ENCODE data around the gene SERPINB1. TPM values are rescaled to one million over a fixed set of nuclear protein-coding genes. Genes with fewer than 3 reads are reported as not detected.

Gene SERPINB1
- total and polyA plus RNA-seq, 9 of the 15 experiments (the other 6 are each of a cell fraction or from before 2014, with no cell fraction given) = 33.9 to 108 (median 63.8) TPM

DNA sequence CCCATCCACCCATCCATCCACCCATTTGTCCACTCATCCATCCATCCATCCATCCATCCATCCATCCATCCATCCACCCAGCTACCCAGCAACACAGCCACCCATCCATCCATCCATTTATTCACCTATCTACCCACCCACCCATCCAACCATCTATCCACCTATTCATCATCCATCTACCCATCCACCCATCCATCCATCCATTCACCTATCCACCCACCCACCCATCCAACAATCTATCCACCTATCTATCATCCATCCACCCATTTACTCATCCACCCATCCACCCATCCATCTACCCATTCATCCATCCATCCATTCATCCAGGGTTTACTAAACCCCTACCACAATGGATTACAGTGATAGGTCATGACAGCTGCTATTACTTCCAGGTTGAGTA is 7.4 kb downstream of the SERPINB1 start (continued):
- TF ChIP-seq, protein P1, sequence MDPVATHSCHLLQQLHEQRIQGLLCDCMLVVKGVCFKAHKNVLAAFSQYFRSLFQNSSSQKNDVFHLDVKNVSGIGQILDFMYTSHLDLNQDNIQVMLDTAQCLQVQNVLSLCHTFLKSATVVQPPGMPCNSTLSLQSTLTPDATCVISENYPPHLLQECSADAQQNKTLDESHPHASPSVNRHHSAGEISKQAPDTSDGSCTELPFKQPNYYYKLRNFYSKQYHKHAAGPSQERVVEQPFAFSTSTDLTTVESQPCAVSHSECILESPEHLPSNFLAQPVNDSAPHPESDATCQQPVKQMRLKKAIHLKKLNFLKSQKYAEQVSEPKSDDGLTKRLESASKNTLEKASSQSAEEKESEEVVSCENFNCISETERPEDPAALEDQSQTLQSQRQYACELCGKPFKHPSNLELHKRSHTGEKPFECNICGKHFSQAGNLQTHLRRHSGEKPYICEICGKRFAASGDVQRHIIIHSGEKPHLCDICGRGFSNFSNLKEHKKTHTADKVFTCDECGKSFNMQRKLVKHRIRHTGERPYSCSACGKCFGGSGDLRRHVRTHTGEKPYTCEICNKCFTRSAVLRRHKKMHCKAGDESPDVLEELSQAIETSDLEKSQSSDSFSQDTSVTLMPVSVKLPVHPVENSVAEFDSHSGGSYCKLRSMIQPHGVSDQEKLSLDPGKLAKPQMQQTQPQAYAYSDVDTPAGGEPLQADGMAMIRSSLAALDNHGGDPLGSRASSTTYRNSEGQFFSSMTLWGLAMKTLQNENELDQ (CRISPR knock-in tag; IDR thresholded peaks at IDR 0.05; ENCODE audit: borderline replicate concordance) = no peak
- TF ChIP-seq RBM14 (IDR thresholded peaks at IDR 0.05; ENCODE audit: borderline replicate concordance, insufficient read depth, low read depth, low read length) (no peak), SNIP1 (IDR thresholded peaks at IDR 0.05; ENCODE audit: low read depth) (no peak), IRF2 (CRISPR knock-in tag; IDR thresholded peaks at IDR 0.05) (no peak), ZFP36 (IDR thresholded peaks at IDR 0.05; ENCODE audit: low read depth, low read length, partially characterized antibody) (no peak), ARHGAP35 (IDR thresholded peaks at IDR 0.05; ENCODE audit: partially characterized antibody) (no peak), ZSCAN29 (IDR thresholded peaks at IDR 0.05) (0 out of 2 replicates have a peak, but pooled peaks have one; percentile 18), KLF13 (tag; IDR thresholded peaks at IDR 0.05; ENCODE audit: borderline replicate concordance, low read depth) (no peak), BRD4 (IDR thresholded peaks at IDR 0.05) (no peak), ZNF695 (CRISPR knock-in tag; IDR thresholded peaks at IDR 0.05) (no peak)
- TF ChIP-seq, protein P2, sequence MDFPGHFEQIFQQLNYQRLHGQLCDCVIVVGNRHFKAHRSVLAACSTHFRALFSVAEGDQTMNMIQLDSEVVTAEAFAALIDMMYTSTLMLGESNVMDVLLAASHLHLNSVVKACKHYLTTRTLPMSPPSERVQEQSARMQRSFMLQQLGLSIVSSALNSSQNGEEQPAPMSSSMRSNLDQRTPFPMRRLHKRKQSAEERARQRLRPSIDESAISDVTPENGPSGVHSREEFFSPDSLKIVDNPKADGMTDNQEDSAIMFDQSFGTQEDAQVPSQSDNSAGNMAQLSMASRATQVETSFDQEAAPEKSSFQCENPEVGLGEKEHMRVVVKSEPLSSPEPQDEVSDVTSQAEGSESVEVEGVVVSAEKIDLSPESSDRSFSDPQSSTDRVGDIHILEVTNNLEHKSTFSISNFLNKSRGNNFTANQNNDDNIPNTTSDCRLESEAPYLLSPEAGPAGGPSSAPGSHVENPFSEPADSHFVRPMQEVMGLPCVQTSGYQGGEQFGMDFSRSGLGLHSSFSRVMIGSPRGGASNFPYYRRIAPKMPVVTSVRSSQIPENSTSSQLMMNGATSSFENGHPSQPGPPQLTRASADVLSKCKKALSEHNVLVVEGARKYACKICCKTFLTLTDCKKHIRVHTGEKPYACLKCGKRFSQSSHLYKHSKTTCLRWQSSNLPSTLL (IDR thresholded peaks at IDR 0.05) = 0 out of 2 replicates have a peak, but pooled peaks have one; percentile 23
- TF ChIP-seq, protein P3, sequence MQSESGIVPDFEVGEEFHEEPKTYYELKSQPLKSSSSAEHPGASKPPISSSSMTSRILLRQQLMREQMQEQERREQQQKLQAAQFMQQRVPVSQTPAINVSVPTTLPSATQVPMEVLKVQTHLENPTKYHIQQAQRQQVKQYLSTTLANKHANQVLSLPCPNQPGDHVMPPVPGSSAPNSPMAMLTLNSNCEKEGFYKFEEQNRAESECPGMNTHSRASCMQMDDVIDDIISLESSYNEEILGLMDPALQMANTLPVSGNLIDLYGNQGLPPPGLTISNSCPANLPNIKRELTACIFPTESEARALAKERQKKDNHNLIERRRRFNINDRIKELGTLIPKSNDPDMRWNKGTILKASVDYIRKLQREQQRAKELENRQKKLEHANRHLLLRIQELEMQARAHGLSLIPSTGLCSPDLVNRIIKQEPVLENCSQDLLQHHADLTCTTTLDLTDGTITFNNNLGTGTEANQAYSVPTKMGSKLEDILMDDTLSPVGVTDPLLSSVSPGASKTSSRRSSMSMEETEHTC (IDR thresholded peaks at IDR 0.05) = no peak
- TF ChIP-seq, protein P4, sequence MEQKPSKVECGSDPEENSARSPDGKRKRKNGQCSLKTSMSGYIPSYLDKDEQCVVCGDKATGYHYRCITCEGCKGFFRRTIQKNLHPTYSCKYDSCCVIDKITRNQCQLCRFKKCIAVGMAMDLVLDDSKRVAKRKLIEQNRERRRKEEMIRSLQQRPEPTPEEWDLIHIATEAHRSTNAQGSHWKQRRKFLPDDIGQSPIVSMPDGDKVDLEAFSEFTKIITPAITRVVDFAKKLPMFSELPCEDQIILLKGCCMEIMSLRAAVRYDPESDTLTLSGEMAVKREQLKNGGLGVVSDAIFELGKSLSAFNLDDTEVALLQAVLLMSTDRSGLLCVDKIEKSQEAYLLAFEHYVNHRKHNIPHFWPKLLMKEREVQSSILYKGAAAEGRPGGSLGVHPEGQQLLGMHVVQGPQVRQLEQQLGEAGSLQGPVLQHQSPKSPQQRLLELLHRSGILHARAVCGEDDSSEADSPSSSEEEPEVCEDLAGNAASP (IDR thresholded peaks at IDR 0.05) = no peak
- TF ChIP-seq, protein P5, sequence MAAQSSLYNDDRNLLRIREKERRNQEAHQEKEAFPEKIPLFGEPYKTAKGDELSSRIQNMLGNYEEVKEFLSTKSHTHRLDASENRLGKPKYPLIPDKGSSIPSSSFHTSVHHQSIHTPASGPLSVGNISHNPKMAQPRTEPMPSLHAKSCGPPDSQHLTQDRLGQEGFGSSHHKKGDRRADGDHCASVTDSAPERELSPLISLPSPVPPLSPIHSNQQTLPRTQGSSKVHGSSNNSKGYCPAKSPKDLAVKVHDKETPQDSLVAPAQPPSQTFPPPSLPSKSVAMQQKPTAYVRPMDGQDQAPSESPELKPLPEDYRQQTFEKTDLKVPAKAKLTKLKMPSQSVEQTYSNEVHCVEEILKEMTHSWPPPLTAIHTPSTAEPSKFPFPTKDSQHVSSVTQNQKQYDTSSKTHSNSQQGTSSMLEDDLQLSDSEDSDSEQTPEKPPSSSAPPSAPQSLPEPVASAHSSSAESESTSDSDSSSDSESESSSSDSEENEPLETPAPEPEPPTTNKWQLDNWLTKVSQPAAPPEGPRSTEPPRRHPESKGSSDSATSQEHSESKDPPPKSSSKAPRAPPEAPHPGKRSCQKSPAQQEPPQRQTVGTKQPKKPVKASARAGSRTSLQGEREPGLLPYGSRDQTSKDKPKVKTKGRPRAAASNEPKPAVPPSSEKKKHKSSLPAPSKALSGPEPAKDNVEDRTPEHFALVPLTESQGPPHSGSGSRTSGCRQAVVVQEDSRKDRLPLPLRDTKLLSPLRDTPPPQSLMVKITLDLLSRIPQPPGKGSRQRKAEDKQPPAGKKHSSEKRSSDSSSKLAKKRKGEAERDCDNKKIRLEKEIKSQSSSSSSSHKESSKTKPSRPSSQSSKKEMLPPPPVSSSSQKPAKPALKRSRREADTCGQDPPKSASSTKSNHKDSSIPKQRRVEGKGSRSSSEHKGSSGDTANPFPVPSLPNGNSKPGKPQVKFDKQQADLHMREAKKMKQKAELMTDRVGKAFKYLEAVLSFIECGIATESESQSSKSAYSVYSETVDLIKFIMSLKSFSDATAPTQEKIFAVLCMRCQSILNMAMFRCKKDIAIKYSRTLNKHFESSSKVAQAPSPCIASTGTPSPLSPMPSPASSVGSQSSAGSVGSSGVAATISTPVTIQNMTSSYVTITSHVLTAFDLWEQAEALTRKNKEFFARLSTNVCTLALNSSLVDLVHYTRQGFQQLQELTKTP (IDR thresholded peaks at IDR 0.05; ENCODE audit: low read depth in 1 of 2, partially characterized antibody in 2 of 2) = no peak
